ELR (cell line): ENCODE results near the gene SLC13A3.
"Not testable (repeated sequence)": the region's sequence is repeated elsewhere in the genome, so short reads cannot be mapped to it uniquely, and the experiment has no call there.

Experiments used
- DNase-seq: peaks from one replicate; pipeline ENCODE4 v3.0.0-alpha.2; 2015; ENCODE audit warnings: low read depth

Gene SLC13A3

DNA sequence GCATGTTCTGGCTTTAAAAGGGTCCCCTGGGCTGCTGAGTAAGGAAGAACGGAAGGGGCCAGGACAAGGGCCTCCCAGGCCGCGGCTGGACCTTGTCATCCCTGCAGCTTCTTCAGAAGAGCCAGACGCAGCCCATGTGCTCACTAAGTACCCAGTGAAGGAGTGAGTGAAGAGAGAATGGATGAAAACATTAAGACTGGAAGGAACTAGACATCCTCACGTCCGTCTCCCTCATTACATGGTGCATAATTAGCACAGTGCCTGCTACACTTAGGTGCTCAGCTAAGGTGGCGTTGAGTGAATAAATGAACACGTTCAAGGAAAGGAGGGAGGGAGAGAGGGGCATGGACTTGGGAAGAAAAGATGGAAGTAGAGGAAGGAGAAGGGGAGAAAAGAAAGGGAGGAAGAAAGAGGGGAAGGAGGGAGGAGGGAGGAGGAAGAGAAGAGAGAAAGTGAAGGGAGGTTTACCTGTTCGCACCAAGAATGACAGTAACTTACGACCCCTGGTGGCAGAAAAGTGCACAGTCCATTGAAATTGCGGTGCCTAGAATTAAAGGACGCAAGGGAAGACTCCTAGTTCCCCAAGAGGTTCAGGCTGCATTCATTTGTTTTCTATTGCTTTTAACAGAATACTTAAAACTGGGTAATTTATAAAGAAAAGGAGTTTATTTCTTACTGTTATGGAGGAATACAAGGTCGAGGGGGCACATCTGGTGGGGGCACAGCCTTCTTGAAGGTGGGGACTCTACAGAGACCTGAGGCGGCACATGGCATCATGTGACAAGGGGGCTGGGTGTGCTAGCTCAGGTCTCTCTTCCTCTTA lies 30.0 kb upstream of the SLC13A3 start:
- peak; percentile 64 for DNase-seq

DNA sequence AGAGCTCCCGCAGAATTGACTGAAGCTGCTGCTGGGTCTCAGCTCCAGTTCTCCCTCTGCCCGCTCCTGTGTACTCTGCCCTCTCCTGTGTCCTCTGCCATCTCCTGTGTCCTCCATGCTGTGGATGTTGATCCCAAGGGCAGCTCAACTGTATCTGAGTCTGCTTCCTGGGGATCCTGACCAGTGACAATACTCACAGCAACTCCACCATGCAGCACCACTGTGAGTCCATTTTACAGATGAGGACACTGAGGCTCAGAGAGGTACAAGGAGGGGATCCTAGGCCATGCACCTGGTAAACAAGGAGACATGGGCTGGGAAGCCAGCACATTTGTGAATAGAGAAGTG lies 29.4 kb upstream of the SLC13A3 start:
- DNase-seq, result no peak

DNA sequence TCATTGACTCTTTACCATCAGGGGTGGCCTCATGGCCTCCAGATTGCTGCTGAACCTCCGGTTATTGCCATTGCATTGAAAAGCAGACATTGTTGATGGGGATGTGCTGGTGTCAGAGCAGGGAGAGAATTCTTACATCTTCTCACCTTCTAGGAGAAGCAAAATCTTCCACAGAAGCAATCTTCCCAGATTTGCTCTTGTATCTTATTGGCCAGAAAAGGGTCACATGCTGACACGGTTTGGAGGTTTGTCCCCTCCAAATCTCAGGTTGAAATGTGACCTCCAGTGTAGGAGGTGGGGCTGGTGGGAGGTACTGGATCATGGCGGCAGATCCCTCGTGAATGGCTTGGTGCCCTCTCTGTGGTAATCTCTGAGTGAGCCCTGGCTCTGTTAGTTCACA lies 27.3 kb upstream of the SLC13A3 start:
- DNase-seq, result no peak

DNA sequence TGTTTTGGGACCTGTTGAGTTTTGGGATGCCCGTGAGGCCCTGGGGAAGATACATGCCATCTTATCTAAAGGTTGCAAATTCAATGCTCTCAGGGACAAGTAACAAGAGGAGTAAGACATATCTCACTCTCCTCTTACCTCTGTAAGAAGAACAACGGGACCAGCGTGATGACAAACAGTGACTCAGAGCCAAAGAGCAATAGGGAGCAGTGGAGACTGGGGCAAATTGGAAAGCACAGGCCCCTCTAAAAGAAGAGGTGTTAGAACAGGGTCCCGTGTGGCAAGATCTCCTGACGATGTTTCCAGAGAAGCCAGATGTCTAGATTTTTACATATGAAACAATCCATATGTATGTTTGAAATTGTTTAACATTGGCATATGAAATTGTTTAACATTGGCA lies 26.3 kb upstream of the SLC13A3 start:
- DNase-seq, result no peak

DNA sequence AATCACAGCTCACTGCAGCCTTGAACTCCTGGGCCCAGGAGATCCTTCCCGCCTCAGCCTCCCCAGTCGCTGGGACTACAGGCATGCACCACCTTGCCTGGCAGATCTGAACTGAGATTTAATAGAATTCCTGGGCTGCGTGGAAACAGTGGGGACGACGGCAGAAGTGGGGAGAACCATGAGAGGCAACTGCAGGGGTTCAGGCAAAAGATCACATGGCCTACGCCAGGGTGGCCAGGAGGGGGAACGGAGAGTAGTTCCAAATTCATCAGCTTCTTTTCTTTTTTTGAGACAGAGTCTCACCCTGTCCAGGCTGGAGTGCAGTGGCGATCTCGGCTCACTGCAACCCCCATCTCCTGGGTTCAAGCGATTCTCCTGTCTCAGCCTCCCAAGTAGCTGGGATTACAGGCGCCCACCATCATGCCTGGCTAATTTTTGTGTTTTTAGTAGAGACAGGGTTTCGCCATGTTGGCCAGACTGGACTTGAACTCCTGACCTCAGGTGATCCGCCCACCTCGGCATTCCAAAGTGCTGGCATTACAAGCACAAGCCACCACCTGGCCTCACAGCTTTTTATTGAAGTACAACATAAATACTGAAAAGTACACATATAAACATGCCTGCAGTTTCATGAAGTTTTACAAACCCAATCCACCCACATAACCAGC lies 25.5 kb upstream of the SLC13A3 start:
- not testable (repeated sequence) for DNase-seq

DNA sequence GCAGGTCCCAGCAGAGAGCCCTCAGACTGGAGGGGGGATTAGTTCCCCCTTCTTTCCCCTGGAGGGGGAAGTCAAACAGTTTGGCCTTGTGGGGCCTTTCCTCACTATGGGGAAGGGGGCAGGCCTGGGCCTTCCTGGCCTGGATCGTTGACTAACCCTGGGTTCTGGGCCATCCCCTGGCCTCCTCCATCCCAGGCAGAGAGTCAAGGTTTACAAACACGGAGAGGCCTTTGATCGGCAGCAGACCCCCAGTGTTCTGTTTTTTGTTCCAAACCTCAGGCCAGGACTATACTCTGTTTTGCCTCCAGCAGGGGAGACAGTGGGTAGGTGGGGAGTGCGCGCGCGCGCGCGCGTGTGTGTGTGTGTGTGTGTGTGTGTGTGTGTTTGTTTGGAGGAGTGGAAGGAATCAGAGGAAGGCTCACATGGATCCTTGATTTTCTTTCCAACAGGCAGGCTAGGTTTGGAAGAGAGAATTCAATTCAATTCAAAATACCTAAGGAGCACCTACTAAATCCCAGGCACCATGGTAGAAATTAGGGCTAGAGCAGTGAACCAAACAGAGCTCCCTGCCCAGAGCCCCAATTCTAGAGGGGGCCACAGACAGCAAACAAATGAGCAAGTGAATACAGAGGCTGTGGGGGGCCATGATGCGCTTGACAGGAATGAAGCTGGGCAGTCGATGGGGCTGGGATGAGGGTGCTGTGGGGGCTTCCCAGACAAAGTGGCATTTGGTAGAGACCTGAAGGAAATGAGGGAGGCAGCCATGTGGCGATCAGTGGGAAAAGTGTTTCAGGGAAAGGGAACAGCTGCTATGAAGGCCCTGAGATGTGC lies 23.2 kb upstream of the SLC13A3 start:
- no peak for DNase-seq

DNA sequence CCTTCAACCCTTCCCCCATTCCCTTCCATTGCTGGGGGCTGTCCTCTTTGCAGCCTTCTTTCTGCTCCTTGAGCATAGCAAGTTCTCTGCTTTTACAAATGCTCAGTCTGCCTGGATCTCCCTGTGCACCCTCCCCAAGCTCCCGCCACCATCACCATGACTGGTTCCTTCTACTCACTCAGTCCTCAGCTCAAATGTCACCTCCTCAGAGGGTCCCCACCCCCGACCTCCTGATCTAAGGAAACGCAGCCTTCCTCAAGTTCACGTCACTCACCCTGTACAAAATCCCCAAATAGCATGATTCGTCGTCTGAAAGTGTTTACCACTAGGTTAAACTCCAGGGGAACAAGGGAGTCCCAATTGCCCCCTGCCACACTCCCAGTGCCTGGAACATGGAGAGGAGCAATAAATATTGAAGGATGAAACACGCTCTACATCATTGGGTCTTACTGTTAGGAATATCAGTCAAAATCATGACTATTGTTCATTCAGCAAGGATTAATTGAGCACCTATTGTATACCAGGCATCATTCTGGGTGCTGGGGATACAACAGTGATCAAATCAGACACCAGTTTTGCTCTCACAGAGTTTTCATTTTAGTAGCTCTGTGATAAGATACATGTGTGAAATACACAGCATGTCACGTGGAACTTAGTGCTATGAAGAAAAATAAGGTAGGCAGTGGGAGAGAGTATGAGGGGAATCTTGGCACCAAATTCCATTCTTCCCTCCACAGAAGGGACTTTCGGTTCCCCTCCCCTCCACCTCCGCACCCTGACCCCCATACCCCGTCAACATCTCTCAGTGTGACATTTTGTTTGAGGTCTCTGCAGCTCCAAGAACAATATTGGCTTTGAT lies 22.4 kb upstream of the SLC13A3 start:
- DNase-seq, result no peak

DNA sequence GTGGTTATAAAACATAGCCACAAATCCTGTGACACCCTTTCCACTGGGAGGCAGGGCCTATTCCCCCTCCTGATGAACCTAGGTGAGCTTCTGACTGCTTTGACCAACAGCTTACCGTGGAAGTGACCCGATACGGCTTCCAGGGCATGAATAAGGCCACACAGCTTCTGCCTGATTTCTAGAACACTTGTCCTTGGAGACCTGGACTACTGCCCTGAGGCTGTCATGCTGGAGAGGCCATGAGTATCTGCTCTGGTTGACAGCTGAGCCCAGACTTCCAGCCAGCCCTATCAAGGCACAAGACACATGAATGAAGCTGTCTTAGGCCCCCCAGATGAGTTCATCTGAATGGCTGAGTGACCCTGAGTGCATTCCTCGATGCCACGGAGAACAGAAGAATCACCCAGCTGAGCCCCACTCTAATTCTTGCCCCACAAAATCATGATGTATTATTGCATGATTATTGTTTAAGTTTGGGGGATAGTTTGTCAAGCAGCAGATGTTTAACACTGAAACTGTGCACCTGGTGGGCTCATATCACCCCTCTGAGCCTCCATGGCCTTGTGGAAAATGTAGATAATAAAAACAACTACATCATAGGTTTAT lies 21.4 kb upstream of the SLC13A3 start:
- DNase-seq, result no peak

DNA sequence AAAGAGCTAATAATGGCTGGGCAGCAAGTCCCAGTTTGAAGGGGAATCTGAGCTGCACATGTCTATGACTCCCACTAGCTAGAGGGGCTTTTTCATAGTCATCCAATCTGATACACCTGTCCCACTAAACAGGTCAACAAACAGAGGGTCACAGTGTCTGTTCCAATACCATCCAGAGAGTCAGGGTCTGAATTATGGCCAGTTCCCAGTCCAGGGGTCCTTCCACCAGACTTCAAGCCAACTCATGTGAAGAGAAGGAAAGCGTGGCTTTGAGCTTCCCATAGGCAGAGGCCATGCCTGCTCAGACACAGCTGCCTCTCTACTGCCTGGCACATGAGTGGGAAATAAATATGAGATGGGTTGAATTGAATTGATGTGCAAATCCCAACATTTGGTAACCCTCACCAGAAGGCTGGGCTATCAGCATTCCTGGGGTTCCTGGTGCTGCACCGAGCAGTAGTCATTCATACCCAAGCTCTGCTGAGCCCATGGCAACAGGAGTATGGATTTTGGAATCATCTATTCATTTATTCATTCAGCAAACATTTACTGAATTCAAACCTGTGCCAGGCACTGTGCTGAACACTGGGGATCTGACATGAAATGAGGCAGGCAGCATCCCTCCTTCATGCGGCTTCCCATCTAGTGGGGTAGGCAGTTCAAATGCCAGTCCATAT lies 20.7 kb upstream of the SLC13A3 start:
- no peak for DNase-seq

DNA sequence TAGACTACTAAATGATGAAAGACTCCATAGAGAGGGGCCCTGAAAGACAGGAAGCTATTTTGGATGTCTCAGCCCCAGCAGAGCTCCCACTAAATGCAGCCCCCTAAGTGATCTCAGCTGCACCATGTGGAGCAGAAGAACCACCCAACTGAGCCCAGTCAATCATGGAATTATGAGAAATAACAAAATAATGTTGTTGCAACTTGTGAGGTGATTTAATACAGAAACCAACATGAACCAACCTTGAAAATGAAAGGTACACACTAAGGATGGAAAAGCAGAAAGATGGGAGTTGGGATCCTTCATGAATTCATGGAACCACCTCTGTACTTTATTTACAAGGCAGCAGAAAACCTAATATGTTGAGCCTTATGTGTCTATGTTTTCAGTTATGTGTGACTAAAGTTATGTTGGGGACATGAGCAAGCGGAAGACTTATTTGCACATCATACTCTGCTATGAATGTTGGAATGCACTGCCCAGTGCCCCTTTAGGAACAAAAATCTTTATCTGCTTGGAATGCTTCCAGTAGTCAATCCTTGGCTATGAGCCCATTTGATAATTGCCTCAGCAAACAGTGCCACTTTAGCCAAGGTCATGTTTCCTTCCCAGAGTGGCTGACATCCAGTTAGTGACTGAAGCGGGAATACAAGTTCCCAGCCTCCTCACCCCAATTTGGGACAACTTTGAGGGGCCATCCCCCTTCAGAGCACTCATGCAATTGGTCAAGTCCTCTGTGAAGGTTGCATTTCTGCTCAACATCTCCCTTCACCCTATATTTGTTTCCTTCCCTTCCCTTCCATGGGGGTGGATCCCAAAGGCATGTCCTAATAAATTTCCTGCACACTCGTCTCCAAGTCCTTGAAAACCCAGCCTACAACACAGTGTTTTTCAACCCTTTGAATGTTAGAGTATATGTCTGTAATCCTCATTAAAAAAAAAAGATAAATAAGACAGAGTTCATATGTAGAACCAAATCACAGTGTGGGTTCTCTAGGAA lies 19.6 kb upstream of the SLC13A3 start:
- no peak for DNase-seq

DNA sequence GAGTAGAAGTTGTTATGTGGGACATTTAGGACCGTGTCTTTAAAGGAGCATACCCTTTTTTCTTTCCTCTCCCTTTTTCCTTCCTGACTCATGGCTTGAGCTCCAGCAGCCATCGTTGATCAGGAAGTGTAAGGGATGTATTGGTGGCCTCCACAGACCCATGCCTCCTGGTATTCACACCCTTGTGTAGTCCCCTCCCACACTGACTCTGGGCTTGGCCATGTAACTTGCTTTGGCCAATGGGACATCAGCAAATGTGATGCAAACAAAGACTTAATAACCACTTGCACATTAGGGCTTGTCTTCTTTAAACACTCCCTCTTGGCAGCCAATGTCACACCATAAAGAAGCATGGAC lies 18.9 kb upstream of the SLC13A3 start:
- no peak for DNase-seq

DNA sequence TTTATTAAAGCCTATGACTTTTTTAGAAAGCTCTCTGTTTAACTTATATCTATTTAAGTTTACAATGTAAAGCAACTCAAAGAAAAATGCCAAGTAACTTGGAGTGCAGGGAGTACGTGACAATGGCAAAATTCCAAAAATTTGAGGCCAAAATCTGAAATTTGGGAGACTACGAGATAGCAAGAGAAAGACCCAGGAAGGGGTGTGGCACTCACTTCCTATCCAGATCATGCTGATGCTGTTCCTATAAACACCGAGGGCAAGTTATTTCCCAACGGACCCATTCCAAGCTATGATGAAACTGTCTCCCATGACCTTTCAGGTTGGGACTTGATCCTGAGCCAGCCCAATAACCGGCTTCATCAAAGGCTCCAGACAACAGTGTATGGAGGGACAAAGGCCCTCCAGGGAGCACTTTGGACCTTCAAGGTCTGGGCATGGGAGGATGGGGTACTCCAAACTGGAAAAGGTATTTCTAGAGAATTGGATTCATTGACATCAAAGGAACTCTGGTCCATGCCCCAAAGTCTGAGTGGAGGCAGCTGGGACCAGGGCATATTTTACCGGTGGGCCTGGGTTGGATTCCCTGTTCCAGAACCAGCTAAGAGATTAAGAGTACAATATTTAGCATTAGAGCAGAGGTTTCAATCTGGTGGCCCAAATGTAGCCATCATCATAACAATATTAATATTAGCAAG lies 15.7 kb upstream of the SLC13A3 start:
- DNase-seq, result no peak

DNA sequence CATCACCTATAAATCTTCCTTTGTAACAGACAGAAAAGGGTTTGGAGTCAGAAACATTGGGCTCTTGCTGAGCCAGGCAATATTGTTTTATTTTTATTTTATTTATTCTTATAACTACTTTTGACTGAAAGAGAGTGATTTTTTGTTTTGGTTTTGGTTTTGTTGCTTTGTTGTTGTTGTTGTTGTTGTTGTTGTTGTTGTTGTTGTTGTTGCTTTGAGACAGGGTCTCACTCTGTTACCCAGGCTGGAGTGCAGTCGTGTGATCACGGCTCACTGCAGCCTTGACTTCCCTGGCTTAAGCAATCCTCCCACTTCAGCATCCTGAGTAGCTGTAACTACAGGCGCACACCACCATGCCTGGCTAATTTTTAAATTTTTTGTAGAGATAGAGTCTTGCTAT lies 15.0 kb upstream of the SLC13A3 start:
- no peak for DNase-seq

DNA sequence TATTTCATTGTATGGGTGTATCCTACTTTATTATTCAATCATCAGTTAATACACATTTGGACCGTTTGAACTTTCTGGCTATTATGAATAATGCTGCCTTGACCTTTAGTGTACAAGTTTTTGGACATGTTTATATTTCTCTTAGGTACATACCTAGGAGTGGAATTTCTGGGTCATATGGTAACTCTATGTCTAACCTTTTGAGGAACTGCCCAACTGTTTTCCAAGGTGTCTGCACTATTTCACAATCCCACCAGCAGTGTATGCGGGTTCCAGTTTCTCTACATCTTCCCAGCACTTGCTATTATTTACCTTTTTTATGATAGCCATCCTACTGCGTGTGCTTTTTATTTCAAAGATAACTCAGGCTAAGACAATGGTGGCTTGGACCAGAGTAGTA lies 14.3 kb upstream of the SLC13A3 start:
- no peak for DNase-seq

DNA sequence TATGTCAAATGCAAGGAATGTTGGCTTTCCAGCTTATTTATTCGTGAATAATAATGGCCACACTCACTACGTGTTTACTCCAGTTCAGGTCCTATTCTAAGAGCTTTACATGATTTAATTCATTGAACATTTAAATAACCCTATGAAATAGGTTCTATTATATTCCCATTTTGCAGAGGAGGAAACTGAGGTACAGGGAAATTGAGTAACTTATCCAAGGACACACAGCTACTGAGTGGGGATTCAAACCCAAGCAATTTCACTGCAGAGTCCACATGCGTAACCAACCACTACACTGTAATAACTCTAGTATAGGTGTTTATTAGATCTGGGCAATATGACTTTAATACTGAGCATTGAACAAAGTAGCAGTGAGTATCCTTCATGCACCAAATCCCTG lies 12.3 kb upstream of the SLC13A3 start:
- DNase-seq, result no peak

DNA sequence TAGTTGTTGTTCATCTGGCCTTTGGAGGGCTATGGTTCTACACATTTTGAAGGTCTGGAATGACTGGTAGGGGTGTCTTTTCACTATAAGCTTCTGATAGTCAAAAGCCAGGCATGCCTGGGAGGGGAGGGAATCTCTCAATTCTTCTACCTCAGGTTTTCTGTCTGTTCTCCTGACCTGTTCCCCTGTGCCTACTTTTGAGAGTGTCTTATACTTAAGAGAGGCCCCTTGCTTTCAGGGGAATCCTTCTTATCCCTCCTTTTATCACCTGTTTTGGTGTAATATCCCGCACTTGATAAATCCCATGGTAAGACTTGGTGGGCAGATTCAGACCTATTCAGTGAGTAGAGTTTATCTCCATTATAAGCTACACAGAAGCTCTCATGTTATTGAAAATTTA lies 10.4 kb upstream of the SLC13A3 start:
- no peak for DNase-seq

DNA sequence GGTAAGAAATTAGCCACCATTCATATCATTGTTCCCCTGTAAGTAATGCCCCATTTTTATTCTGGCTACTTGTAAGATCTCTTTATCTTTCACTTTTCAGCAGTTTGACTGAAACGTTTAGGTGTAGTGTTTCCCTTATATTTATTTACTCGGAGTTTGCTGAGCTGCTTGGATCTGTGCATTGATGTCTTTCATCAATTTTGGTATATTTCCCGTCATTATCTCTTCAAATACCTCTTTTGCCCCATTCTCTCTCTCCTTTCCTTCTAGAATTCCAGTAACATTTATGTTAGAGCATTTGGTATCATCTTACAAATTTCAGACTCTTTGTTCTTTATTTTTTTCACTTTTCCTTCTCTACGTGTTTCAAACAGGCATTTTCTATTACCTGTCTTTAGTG lies 9.2 kb upstream of the SLC13A3 start:
- DNase-seq, result no peak

DNA sequence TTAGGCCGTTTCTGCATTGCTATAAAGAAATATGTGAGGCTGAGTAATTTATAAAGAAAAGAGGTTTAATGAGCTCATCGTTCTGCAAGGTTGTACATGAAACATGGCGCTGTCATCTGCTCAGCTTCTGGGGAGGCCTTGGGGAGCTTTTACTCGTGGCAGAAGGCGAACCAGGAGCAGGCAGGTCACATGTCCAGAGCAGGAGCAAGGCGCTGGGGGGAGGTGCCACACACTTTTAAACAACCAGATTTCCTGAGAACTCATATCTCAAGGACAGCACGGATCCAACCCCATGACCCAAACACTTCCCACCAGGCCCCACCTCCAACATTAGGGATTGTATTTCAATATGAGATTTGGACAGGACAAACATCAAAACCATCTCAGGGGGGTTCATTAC lies 6.4 kb upstream of the SLC13A3 start:
- no peak for DNase-seq

DNA sequence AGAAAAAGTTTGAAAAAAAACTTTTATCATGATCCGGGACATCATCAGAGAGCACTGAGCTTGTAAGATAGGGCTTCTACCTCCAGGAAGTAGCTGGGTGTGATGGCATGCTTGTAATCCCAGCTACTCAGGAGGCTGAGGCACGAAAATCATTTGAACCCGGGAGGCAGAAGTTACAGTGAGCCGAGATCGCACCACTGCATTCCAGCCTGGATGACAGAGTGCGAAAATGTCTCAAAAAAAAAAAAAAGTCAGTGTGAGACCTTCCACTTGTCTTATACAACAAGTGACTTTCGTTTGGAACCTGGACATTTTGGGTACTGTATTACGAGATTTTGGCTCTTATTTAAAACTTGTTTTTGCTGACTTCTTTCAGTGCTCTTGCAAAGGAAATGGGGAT lies 5.9 kb upstream of the SLC13A3 start:
- DNase-seq, result no peak
